Endodermal cell (in vitro differentiated cells): ENCODE measurements around the gene QSOX1. TPM values are rescaled to one million over a fixed set of nuclear protein-coding genes. Genes with fewer than 3 reads are reported as not detected.
"Not testable (repeated sequence)": the region's sequence is repeated elsewhere in the genome, so short reads cannot be mapped to it uniquely, and the experiment has no call there.

ENCODE experiments used
- DNase-seq: peaks from one replicate; pipeline ENCODE4 v3.0.0-alpha.2; 2017
- H3K27ac ChIP-seq: 2 replicates; pipeline ENCODE4 v1.5.1; 2013; ENCODE audit warnings: mild to moderate bottlenecking, low read depth, low read length, moderate library complexity
- H3K27me3 ChIP-seq: 2 replicates; pipeline ENCODE4 v1.6.1; 2013; ENCODE audit warnings: mild to moderate bottlenecking, low read length, moderate library complexity; ENCODE audit not compliant: insufficient read depth, control insufficient read depth, poor library complexity, severe bottlenecking
- H3K36me3 ChIP-seq: 2 replicates; pipeline ENCODE4 v1.7.0; 2013; ENCODE audit warnings: mild to moderate bottlenecking, low read length, moderate library complexity; ENCODE audit not compliant: control insufficient read depth, insufficient read depth
- H3K4me1 ChIP-seq: one replicate; pipeline ENCODE4 v1.7.0; 2013; ENCODE audit warnings: low read length; ENCODE audit not compliant: control insufficient read depth, insufficient read depth
- H3K4me3 ChIP-seq: 2 replicates; pipeline ENCODE4 v1.5.1; 2013; ENCODE audit warnings: mild to moderate bottlenecking, low read length, moderate library complexity
- H3K9ac ChIP-seq: 2 replicates; pipeline ENCODE4 v1.6.1; 2013; ENCODE audit warnings: mild to moderate bottlenecking, low read length, moderate library complexity; ENCODE audit not compliant: poor library complexity, severe bottlenecking; ENCODE audit errors: extremely low read depth
- H3K9me3 ChIP-seq: 2 replicates; pipeline ENCODE4 v1.6.1; 2013; ENCODE audit warnings: mild to moderate bottlenecking, low read length, moderate library complexity; ENCODE audit not compliant: control insufficient read depth
- H3K27ac Mint-ChIP-seq: 2 replicates; pipeline ENCODE4 v1.8.0; 2020; ENCODE audit warnings: mixed read lengths
- H3K27me3 Mint-ChIP-seq: 2 replicates; pipeline ENCODE4 v1.8.0; 2021; ENCODE audit warnings: mild to moderate bottlenecking, mixed read lengths; ENCODE audit not compliant: insufficient read depth
- H3K36me3 Mint-ChIP-seq: 2 replicates; pipeline ENCODE4 v1.8.0; 2020; ENCODE audit warnings: low read depth, mixed read lengths
- H3K4me1 Mint-ChIP-seq: 2 replicates; pipeline ENCODE4 v1.8.0; 2020; ENCODE audit warnings: mixed read lengths
- H3K4me3 Mint-ChIP-seq: 2 replicates; pipeline ENCODE4 v1.8.0; 2020; ENCODE audit warnings: mild to moderate bottlenecking, moderate library complexity, mixed read lengths
- H3K9me3 Mint-ChIP-seq: 2 replicates; pipeline ENCODE4 v1.8.0; 2020; ENCODE audit warnings: mild to moderate bottlenecking, mixed read lengths
- CTCF ChIP-seq: fragments of 200-600 bp; sonication (generic); conservative IDR thresholded peaks from 2 replicates; pipeline ENCODE4 v1.5.0; 2021; ENCODE audit warnings: antibody characterized with exemption, mild to moderate bottlenecking
- WGBS, 2 experiments: methylation state at CpG; one replicate each; pipeline versions ENCODE4 v1.1.5 to v1.1.7; 2013; ENCODE audit warnings: missing lambda C conversion rate in 2 of 2, mixed read lengths in 1 of 2; ENCODE audit not compliant: insufficient coverage in 1 of 2, insufficient read length in 1 of 2; 5-methylcytosine and 5-hydroxymethylcytosine counted together
- total RNA-seq, 2 donors: library from RNA; stranded (reverse); fragmentation: NEBNext Ultra II Directional in 1 of 2; extraction: Animal tissue kit (Norgen Biotek cat#: 25700) in 1 of 2; gene quantifications; 2 replicates in 1 of 2; 3 replicates in 1 of 2; pipeline ENCODE4 v1.2.1, GENCODE V29; 2021

QSOX1 gene
- total RNA-seq, 2 donors from 2014 or later, result 77.9 to 116 TPM

DNA sequence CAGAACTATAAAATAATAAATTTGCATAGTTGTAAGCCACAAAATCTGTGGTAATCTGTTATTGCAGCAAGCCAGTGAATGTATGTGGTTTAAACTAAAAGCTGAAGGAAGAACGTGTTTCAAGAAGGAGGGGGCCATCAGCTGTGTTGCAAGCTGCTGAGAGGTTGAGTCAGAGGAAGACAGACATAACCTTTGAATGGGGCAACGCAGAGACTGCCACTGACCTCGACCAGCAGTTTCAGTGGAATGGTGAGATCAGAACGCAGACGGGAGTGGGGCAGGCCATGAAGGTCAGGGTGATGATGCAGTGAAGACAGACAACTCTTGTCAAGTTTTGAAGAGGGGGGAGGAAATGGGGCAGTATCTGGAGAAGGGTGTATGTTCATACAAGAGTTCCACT is 23.2 kb upstream of the QSOX1 start:
- Mint-ChIP-seq H3K4me1 (peaks cover 7% of the 10 kb centered on the region), H3K4me3 (no peak overlapping the region), H3K9me3 (no peaks in the 10 kb centered on the region), H3K36me3 (no peaks in the 10 kb centered on the region), H3K27me3 (peaks cover 7% of the 10 kb centered on the region), H3K27ac (no peak overlapping the region)
- Histone ChIP-seq H3K4me3 (no peak overlapping the region), H3K4me1 (no peaks in the 10 kb centered on the region), H3K36me3 (no peaks in the 10 kb centered on the region), H3K9ac (no peak overlapping the region), H3K27ac (no peak overlapping the region), H3K9me3 (no peaks in the 10 kb centered on the region), H3K27me3 (peaks cover 5% of the 10 kb centered on the region)
- 78 to 92% methylated on average over 5 of the region's 5 CpGs for WGBS, 2 experiments
- TF ChIP-seq CTCF, result no peak
- no peak for DNase-seq

DNA sequence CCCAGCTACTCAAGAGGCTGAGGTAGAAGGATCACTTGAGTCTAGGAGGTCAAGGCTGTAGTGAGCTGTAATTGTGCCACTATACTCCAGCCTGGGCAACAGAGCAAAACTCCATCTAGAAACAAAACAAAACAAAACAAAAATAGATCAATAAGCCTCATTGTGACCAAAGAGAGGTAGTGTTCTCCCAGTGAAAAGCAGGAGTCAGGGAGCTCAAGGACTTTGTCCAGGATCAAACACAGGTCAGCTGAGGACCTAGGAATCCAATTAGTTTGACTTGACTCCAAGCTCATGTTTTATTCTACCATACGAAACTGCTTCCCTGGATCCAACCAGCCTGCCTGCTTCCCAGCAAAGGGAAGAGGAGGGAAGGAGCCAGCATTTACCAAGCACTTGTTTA is 21.5 kb upstream of the QSOX1 start:
- H3K27ac ChIP-seq, result no peak overlapping the region
- no peaks in the 10 kb centered on the region for H3K9me3 Mint-ChIP-seq
- no peak overlapping the region for H3K9ac ChIP-seq
- H3K36me3 ChIP-seq, result no peaks in the 10 kb centered on the region
- H3K4me1 ChIP-seq, result no peaks in the 10 kb centered on the region
- H3K4me3 ChIP-seq, result no peak overlapping the region
- TF ChIP-seq CTCF, result no peak
- H3K27me3 ChIP-seq, result peaks cover 5% of the 10 kb centered on the region
- H3K27me3 Mint-ChIP-seq, result peaks cover 15% of the 10 kb centered on the region
- no peaks in the 10 kb centered on the region for H3K36me3 Mint-ChIP-seq
- WGBS, 2 experiments, result 86% methylated on average over 1 of the region's 1 CpG; no CpG with 5 or more reads in 1 of the 2 experiments
- H3K9me3 ChIP-seq, result no peaks in the 10 kb centered on the region
- H3K27ac Mint-ChIP-seq, result no peak overlapping the region
- DNase-seq, result no peak
- peaks cover 7% of the 10 kb centered on the region for H3K4me1 Mint-ChIP-seq
- no peak overlapping the region for H3K4me3 Mint-ChIP-seq

GRCh38 chr1:180133688-180134087 is 21.0 kb upstream of the QSOX1 start:
- 88 to 94% methylated on average over 7 to 9 of the region's 9 CpGs for WGBS, 2 experiments
- not testable (repeated sequence) for H3K4me3 ChIP-seq, H3K9ac ChIP-seq, H3K36me3 ChIP-seq, DNase-seq, H3K9me3 ChIP-seq, H3K27me3 ChIP-seq, H3K4me3 Mint-ChIP-seq, H3K36me3 Mint-ChIP-seq, H3K9me3 Mint-ChIP-seq, H3K4me1 ChIP-seq, H3K27ac ChIP-seq, H3K4me1 Mint-ChIP-seq, H3K27ac Mint-ChIP-seq
- H3K27me3 Mint-ChIP-seq, result peaks cover 15% of the 10 kb centered on the region

- Histone ChIP-seq H3K4me3 (no peak overlapping the region), H3K27me3 (peaks cover 5% of the 10 kb centered on the region), H3K9me3 (no peaks in the 10 kb centered on the region), H3K9ac (no peak overlapping the region), H3K36me3 (no peaks in the 10 kb centered on the region), H3K4me1 (no peaks in the 10 kb centered on the region), H3K27ac (no peak overlapping the region)
- TF ChIP-seq CTCF, result no peak
- 90% methylated on average over 1 of the region's 1 CpG; no CpG with 5 or more reads in 1 of the 2 experiments for WGBS, 2 experiments
- no peak for DNase-seq
- H3K36me3 Mint-ChIP-seq, result no peaks in the 10 kb centered on the region
- no peaks in the 10 kb centered on the region for H3K9me3 Mint-ChIP-seq
- H3K27me3 Mint-ChIP-seq, result peaks cover 15% of the 10 kb centered on the region
- H3K27ac Mint-ChIP-seq, result no peak overlapping the region
- no peak overlapping the region for H3K4me3 Mint-ChIP-seq
- H3K4me1 Mint-ChIP-seq, result no peaks in the 10 kb centered on the region
Measured at GRCh38 chr1:180135535-180135934, 19.1 kb upstream of the QSOX1 start.
